Left lung (tissue), 10 donors: ENCODE results near the gene PDE1C. TPM values are rescaled to one million over a fixed set of nuclear protein-coding genes. Genes with fewer than 3 reads are reported as not detected.

Experiments
- ATAC-seq: fragments of 200-7000 bp; cut with Tn5 transposase; one replicate; pipeline ENCODE4 v1.9.1; 2020; ENCODE audit warnings: moderate library complexity
- DNase-seq, 4 donors: peaks; one replicate each; pipeline ENCODE4 v3.0.0-alpha.2; 2013 to 2020
- H3K27ac ChIP-seq, 2 donors: fragments of 200-600 bp; sonication (generic) in 1 of 2; one replicate each; pipeline versions ENCODE4 v1.5.0 to v1.8.0; 2020 to 2021
- H3K27me3 ChIP-seq, 2 donors: fragments of 200-600 bp; sonication (generic) in 1 of 2; one replicate each; pipeline versions ENCODE4 v1.5.0 to v1.8.0; 2020 to 2021
- H3K36me3 ChIP-seq, 2 donors: fragments of 200-600 bp; sonication (generic) in 1 of 2; one replicate each; pipeline versions ENCODE4 v1.5.0 to v1.8.0; 2020 to 2021
- H3K4me1 ChIP-seq, 2 donors: fragments of 200-600 bp; one replicate each; pipeline ENCODE4 v1.8.0; 2021
- H3K4me3 ChIP-seq, 2 donors: fragments of 200-600 bp; sonication (generic) in 1 of 2; one replicate each; pipeline versions ENCODE4 v1.5.0 to v1.8.0; 2020 to 2021; ENCODE audit warnings: mild to moderate bottlenecking in 1 of 2
- H3K9me3 ChIP-seq, 2 donors: fragments of 200-600 bp; sonication (generic) in 1 of 2; one replicate each; pipeline versions ENCODE4 v1.5.0 to v1.8.0; 2020 to 2021
- intact Hi-C, 2 donors: fragments of 100-400 bp; cut with DNase I; formaldehyde crosslinking; loops; one replicate each; pipeline versions ENCODE4 v1.11.2 to v1.14.2; 2022
- polyA plus RNA-seq, 6 donors: library from polyadenylated mRNA; unstranded; fragments of 120-200 nt; gene quantifications; one replicate each; pipeline ENCODE4 v1.2.1, GENCODE V29; 2013; ENCODE audit not compliant: insufficient read length in 6 of 6
- total RNA-seq, 2 donors: library from RNA; stranded (reverse); fragmentation: NEBNext Ultra II Directional; extraction: Animal tissue kit (Norgen Biotek cat#: 25700); gene quantifications; one replicate each; pipeline ENCODE4 v1.2.1, GENCODE V29; 2021
- TF ChIP-seq, protein P1 (sequence below), 2 donors: fragments of 200-600 bp; sonication (generic) in 1 of 2; IDR thresholded peaks; one replicate each; pipeline versions ENCODE4 v1.5.0 to v1.8.0; 2021; ENCODE audit warnings: antibody characterized with exemption in 2 of 2
- donor health status: DM: no; HTN: yes; CAD: no.
- donor health status: DM: no; HTN: no; CAD: no.

PDE1C gene
- total and polyA plus RNA-seq, 8 donors: 2.0 to 13.8 (median 3.9) TPM

DNA sequence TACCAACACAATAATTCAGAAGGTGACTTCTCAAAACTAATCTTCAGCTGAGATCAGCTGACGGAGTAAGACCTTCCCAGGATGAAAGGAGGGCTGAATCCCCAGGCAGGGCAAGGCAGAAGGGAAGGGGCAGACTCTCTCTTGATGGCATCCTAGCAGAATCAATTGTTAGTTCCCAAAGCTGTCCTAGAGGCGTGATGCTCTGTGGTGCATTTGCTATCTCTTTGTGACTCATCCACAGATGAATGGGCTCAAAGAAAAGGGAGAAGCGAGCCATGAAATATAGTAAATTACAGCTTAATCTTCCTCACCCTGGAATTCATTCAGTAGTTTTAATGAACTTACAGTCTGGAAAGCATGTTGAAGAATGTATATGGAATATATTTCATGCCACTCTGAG lies 37.2 kb downstream of the PDE1C start:
- H3K27me3 ChIP-seq: no peaks in the 10 kb centered on the region
- DNase-seq: no peak
- ATAC-seq: no peak
- H3K27ac ChIP-seq: no peak overlapping the region
- intact Hi-C loops: no loop called here
- no peak overlapping the region for H3K4me3 ChIP-seq
- H3K36me3 ChIP-seq: no peaks in the 10 kb centered on the region
- no peaks in the 10 kb centered on the region for H3K9me3 ChIP-seq
- TF ChIP-seq, protein P1, sequence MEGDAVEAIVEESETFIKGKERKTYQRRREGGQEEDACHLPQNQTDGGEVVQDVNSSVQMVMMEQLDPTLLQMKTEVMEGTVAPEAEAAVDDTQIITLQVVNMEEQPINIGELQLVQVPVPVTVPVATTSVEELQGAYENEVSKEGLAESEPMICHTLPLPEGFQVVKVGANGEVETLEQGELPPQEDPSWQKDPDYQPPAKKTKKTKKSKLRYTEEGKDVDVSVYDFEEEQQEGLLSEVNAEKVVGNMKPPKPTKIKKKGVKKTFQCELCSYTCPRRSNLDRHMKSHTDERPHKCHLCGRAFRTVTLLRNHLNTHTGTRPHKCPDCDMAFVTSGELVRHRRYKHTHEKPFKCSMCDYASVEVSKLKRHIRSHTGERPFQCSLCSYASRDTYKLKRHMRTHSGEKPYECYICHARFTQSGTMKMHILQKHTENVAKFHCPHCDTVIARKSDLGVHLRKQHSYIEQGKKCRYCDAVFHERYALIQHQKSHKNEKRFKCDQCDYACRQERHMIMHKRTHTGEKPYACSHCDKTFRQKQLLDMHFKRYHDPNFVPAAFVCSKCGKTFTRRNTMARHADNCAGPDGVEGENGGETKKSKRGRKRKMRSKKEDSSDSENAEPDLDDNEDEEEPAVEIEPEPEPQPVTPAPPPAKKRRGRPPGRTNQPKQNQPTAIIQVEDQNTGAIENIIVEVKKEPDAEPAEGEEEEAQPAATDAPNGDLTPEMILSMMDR (IDR thresholded peaks at IDR 0.05): no peak
- no peaks in the 10 kb centered on the region for H3K4me1 ChIP-seq

DNA sequence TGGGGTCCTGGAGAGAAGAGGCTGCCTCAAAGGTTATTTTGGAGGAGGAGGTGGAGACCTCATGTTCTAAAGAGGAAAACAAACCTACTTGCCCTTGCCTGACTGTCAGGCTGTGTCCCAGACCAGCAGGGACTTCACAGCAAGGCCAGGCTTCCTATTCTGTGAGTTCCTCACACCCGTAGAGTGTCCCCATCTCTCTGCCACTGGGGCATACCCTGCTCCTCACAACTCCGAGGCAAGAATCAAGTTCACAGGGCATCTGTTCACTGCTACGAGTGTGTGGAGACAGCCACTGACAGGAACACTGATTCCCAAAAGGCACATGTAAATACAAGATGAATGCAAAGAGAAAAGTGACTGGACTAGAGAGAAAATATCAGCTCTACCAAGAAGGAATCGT lies 38.0 kb downstream of the PDE1C start:
- Histone ChIP-seq H3K4me3 (no peak overlapping the region), H3K27ac (no peak overlapping the region), H3K4me1 (no peaks in the 10 kb centered on the region), H3K9me3 (no peaks in the 10 kb centered on the region), H3K36me3 (no peaks in the 10 kb centered on the region), H3K27me3 (no peaks in the 10 kb centered on the region)
- intact Hi-C loops: no loop called here
- DNase-seq: no peak
- TF ChIP-seq, protein P1 (IDR thresholded peaks at IDR 0.05): no peak
- ATAC-seq: no peak

DNA sequence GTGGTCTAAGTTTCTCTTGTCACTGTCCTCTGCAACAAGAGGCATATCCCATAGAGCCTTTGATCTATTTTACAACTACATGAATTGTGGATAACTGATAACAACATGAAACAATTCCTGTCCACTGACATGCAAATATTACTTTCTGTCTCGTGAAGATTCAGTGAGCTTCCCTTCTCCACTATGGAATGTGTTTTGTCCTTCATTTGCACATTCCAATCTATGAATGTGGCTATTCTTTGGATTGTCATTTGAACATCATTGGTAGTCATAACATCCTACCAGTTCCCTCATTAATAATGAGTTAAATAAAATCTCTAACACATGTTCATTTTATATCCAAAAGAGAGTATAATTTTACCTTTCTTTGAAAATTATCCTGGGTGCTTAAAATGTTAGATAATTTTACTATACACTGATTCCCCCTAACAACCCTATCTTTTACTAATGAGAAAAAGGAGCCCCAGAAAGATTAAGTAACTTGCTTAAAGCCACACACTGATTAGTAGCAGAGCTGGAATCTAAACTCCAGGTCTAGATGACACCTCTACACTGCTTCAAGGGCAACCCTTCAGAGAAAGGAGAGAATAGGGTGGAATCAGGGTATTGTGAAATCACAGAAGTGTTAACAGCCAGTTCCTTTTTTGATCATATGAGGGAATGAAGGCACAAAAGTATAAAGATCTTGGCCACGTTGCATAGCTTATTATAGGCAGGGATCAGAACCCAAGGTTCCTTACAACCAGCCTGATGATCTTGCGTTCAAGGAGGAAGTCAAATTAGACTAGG lies 39.1 kb downstream of the PDE1C start:
- ATAC-seq: no peak

DNA sequence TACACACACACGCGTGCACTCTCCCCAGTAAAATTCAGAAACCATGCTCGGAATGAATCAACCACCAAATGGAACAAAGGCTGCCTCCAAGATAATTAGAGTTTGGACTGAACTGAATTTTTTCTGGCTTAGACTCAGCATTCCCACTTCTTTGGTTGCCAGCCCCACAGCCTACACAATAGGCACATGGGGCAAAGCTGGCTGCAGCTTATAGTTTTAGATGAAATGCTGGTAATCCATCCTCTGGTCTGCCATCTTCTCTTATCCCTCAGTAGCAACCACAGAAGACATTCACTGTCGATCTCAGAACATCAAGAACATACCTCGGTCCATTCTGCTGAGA lies 44.2 kb downstream of the PDE1C start:
- DNase-seq (no peak), ATAC-seq (no peak)
- Histone ChIP-seq H3K36me3 (no peaks in the 10 kb centered on the region), H3K9me3 (no peaks in the 10 kb centered on the region), H3K4me3 (no peak overlapping the region), H3K27ac (no peak overlapping the region), H3K27me3 (no peaks in the 10 kb centered on the region), H3K4me1 (no peaks in the 10 kb centered on the region)
- intact Hi-C loops: no loop called here
- TF ChIP-seq, protein P1 (IDR thresholded peaks at IDR 0.05): no peak

More for the DNA sequence above, 39.1 kb downstream of the PDE1C start:
- Histone ChIP-seq H3K4me3 (no peak overlapping the region), H3K27me3 (no peaks in the 10 kb centered on the region), H3K4me1 (no peaks in the 10 kb centered on the region), H3K27ac (no peak overlapping the region), H3K36me3 (no peaks in the 10 kb centered on the region), H3K9me3 (no peaks in the 10 kb centered on the region)
- TF ChIP-seq, protein P1 (IDR thresholded peaks at IDR 0.05): no peak
- intact Hi-C loops: no loop called here
- no peak for DNase-seq

DNA sequence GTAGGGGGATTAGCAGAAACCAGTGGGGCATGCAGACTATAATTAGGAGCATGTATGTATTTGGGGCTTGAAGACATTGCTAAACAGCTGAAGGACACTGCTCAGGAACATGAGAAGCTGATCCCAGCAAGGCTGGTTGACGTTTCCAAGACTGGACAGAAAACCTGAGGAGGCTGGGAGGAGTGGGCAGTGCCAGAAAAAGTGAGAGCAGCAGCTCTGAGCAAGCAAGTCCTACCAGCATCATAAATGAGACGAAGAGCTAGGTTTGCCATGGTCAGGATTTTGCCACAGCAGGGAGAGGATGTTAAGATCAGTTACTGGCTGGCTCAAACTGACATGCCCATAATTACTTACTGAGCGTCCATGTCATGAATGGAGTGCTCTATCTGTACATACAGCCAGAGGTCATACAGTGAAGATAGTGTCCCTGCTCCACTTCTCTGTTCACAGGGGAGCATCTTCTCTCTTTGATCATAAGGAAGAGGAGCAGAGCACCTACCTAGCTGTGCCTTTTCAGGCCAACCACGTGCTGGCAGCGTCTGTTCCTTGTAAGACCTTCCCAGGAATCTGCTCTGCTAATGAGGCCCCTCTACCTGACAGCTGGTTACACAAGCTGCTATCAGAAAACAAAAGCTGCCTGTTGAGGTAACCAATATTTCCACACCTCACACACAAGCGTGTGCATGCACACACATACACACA lies 44.7 kb downstream of the PDE1C start:
- DNase-seq: no peak
- Histone ChIP-seq H3K9me3 (no peaks in the 10 kb centered on the region), H3K27me3 (no peaks in the 10 kb centered on the region), H3K36me3 (no peaks in the 10 kb centered on the region), H3K4me3 (no peak overlapping the region), H3K27ac (no peak overlapping the region), H3K4me1 (no peaks in the 10 kb centered on the region)
- intact Hi-C loops: no loop called here
- no peak for ATAC-seq
- TF ChIP-seq, protein P1 (IDR thresholded peaks at IDR 0.05): no peak
